ENCODE measurements around the gene SLC38A11.
"Not testable (repeated sequence)": the region's sequence is repeated elsewhere in the genome, so short reads cannot be mapped to it uniquely, and the experiment has no call there.

Gene SLC38A11

GRCh38 chr2:164881524-164881923, 73.8 kb downstream of the SLC38A11 start:
- DNase-seq (ENCODE audit: extremely low read depth in 1 of 2, low read depth in 1 of 2), result no peak

GRCh38 chr2:164879901-164880535, 75.3 kb downstream of the SLC38A11 start:
- no peak for DNase-seq (ENCODE audit: extremely low read depth in 1 of 2, low read depth in 1 of 2)

- DNase-seq (ENCODE audit: extremely low read depth in 1 of 2, low read depth in 1 of 2), result no peak
Observed at GRCh38 chr2:164877927-164878326, 77.4 kb downstream of the SLC38A11 start.

GRCh38 chr2:164877169-164877568, 78.2 kb downstream of the SLC38A11 start:
- DNase-seq (ENCODE audit: extremely low read depth in 1 of 2, low read depth in 1 of 2), result no peak

GRCh38 chr2:164875334-164876205, 79.8 kb downstream of the SLC38A11 start:
- DNase-seq (ENCODE audit: extremely low read depth in 1 of 2, low read depth in 1 of 2), result no peak

- DNase-seq (ENCODE audit: extremely low read depth in 1 of 2, low read depth in 1 of 2), result no peak
Observed at GRCh38 chr2:164873210-164873908, 82.0 kb downstream of the SLC38A11 start.

- no peak for DNase-seq (ENCODE audit: extremely low read depth in 1 of 2, low read depth in 1 of 2)
Observed at GRCh38 chr2:164871404-164871803, 83.9 kb downstream of the SLC38A11 start.

GRCh38 chr2:164869420-164869772, 85.9 kb downstream of the SLC38A11 start:
- no peak for DNase-seq (ENCODE audit: extremely low read depth in 1 of 2, low read depth in 1 of 2)

- DNase-seq (ENCODE audit: extremely low read depth in 1 of 2, low read depth in 1 of 2), result no peak
Observed at GRCh38 chr2:164868563-164869419, 86.5 kb downstream of the SLC38A11 start.

- DNase-seq (ENCODE audit: extremely low read depth in 1 of 2, low read depth in 1 of 2), result no peak
Observed at GRCh38 chr2:164867779-164868397, 87.4 kb downstream of the SLC38A11 start.

GRCh38 chr2:164866381-164866780, 88.9 kb downstream of the SLC38A11 start:
- not testable (repeated sequence) for DNase-seq (ENCODE audit: extremely low read depth in 1 of 2, low read depth in 1 of 2)

- DNase-seq (ENCODE audit: extremely low read depth in 1 of 2, low read depth in 1 of 2), result no peak
Observed at GRCh38 chr2:164860694-164861042, 94.7 kb downstream of the SLC38A11 start.

- DNase-seq (ENCODE audit: extremely low read depth in 1 of 2, low read depth in 1 of 2), result not testable (repeated sequence)
Observed at GRCh38 chr2:164859906-164860693, 95.2 kb downstream of the SLC38A11 start.

GRCh38 chr2:164859251-164859818, 96.0 kb downstream of the SLC38A11 start:
- no peak for DNase-seq (ENCODE audit: extremely low read depth in 1 of 2, low read depth in 1 of 2)

GRCh38 chr2:164852086-164852485, 103.2 kb downstream of the SLC38A11 start:
- no peak for DNase-seq (ENCODE audit: extremely low read depth in 1 of 2, low read depth in 1 of 2)

GRCh38 chr2:164850235-164850634, 105.1 kb downstream of the SLC38A11 start:
- no peak for DNase-seq (ENCODE audit: extremely low read depth in 1 of 2, low read depth in 1 of 2)

- DNase-seq (ENCODE audit: extremely low read depth in 1 of 2, low read depth in 1 of 2), result no peak
Observed at GRCh38 chr2:164849506-164849905, 105.8 kb downstream of the SLC38A11 start.

- no peak for DNase-seq (ENCODE audit: extremely low read depth in 1 of 2, low read depth in 1 of 2)
Observed at GRCh38 chr2:164847981-164848741, 107.2 kb downstream of the SLC38A11 start.

GRCh38 chr2:164847291-164847690, 108.0 kb downstream of the SLC38A11 start:
- no peak for DNase-seq (ENCODE audit: extremely low read depth in 1 of 2, low read depth in 1 of 2)
